Left hindlimb (tissue), 1 donor: ENCODE results near the gene SNX6.
"Not testable (repeated sequence)": the region's sequence is repeated elsewhere in the genome, so short reads cannot be mapped to it uniquely, and the experiment has no call there.

ENCODE experiments used
- DNase-seq: peaks from one replicate; pipeline ENCODE4 v3.0.0-alpha.2; 2018

The SNX6 gene

DNA sequence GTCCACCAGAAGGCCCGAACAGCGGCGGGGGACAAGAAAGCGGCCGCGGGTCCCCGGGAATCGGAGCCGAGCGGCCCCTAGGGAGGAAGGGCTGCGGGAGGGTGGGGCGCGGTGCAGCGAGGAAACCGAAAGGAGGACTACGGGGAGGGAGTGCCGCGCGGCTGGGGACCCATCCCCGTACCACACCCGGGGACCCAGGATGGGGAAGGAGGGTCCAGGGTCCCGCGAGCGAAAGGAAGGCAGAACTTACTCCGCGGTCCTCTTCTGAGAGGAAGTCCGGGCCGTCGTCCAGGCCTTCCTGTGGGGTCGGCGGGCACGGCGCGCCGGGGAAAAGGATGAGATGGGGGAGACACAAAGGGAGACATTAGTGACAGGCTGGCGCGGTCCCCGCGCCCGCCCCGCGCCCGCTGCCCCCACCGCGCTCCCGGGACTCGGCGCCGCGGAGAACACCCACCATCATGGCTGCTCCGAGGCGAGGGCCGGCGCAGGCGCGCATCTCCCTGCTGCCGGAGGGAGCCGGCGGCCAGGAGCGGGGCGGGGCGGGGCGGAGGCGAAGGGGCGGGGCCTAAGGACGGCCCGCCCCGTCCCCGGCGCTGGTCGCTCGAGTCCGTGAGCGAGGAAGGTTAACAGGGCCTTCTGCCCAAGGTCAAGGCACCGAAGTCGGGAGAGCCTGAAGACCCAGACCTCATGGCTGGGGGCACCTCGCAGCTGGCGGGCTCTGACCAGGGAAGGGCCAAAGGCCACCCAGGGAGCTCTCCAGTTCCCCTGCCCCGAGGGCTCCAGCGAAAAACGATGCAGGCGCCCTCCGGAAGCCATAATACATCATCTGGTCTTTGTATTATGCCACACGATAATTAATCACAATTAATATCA is at the start of gene SNX6:
SNX6 (minus strand) TSS at position 492 of the 873 bp plus-strand sequence; CDS start at position 460, 32 bp downstream.
- peak; percentile 89 for DNase-seq

DNA sequence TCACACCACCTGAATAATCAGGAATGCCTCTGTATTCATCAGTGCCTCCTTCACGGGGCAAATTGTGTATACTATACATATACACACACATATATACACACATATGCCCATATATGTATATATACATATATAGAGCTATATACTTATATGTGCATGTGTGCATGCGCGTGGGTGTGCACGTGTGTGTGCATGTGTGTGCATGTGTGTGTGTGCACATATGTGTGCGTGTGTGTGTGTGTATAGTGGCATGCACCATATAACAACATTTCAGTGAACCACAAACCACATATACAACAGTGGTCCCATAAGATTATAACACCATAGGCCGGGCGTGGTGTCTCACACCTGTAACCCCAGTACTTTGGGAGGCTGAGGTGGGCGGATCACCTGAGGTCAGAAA is 48.8 kb upstream of the SNX6 start:
- no peak for DNase-seq

DNA sequence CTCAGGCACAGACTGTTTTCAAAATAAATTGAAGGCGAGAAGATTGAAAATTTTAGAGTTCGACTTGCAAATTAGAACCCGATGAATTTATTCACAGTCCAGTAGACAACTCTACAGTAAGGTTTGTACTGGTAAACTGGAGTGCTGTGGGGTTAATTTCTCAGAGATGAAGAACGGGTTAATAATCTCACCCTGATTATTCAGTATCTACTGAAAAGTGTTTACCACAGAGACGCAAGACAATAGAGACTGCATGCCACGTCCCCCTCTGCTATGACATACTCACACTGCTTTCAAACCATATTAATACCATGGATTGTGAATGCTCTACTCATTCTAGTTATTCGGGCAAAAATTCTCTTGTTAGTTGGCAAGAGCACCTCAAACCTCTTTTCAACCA is 48.4 kb upstream of the SNX6 start:
- DNase-seq, result no peak

DNA sequence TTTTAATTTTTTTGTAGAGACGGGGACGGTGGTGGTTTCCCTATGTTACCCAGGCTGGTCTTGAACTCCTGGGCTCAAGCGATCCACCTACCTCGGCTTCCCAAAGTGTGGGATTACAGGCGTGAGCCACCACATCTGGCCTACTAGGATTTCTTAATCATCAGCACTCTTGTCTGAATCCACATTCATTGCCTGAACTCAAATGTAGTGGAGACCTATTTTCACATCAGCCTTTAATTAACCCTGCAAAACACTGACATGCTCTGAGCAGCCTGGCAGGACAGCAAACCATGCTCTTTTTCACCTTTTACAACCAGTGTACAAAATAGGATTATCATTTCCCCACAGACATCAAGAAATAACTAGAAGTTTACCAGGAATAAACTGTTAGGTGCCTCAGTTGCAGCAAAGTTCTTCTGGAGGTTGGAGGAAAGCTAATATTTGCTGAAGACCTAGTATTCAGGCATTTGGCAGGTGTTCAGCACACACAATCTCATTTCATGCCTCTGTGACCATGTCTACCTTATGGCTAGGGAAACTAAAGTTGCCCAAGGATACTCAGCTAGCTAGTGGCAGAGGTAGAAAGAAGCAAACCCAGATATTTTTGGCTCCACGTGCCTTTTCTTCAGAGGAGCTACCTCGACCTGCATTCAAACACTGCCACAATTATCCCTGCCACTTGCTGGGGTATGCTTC is 46.7 kb upstream of the SNX6 start:
- DNase-seq, result no peak

DNA sequence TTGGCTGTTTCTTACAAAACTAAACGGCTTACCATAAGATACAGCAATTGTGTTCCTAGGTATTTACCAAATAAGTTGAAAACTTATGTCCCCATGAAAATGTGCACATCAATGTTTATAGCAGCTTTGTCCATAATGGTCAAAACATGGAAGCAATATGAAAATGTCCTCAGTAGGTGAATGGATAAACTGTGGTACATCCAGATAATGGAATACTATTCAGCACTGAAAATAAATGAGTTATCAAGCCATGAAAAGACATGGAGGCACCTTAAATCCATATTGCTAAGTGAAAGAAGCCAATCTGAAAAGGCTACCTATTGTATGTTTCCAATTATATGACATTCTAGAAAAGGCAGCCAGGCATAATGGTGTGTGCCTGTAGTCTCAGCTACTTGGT is 43.8 kb upstream of the SNX6 start:
- DNase-seq, result no peak

DNA sequence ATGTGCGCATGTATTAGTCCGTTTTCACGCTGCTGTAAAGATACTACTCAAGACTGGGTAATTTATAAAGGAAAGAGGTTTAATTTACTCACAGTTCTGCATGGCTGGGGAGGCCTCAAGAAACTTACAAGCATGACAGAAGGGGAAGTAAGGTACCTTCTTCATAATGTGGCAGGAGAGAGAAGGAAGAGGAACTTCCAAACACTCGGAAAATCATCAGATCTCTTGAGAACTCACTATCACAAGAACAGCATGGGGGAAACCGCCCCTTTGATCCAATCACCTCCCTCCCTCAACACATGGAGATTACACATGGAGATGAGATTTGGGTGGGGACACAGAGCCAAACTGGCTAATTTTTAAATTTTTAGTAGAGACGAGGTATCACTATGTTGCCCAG is 41.8 kb upstream of the SNX6 start:
- DNase-seq, result no peak

DNA sequence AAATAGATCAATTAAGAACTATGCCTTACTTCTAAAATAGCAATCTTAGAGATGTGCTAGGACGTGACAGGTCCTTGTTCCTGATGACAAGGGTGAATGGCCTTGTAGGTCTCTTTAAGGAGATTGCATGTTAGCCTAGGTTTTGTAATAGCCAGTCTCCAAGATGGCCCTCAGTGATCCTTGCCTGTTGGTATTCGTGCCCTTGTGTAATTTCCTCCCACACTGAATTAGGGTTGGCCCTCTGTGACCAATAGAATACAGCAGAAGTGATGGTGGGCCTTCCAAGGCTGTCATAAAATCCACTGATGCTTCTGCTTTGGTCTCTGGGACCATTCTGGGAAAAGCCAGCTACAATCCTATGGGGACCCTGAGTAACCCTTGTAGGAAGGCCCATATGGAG is 38.2 kb upstream of the SNX6 start:
- DNase-seq, result no peak

DNA sequence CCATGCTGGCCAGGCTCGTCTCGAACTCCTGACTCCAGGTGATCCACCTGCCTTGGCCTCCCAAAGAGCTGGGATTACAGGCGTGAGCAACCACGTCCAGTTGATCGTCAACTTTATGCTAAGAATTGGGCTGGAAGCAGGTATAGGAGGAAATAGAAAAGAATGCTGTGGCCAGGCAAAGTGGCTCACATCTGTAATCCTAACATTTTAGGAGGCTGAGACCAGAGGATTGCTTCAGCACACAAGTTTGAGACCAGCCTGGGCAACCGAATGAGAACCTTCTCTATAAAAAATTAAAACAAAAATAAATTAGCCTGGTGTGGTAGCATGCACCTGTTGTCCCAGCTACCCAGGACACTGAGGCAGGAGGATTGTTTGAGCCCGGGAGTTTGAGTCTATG is 37.1 kb upstream of the SNX6 start:
- DNase-seq, result no peak

DNA sequence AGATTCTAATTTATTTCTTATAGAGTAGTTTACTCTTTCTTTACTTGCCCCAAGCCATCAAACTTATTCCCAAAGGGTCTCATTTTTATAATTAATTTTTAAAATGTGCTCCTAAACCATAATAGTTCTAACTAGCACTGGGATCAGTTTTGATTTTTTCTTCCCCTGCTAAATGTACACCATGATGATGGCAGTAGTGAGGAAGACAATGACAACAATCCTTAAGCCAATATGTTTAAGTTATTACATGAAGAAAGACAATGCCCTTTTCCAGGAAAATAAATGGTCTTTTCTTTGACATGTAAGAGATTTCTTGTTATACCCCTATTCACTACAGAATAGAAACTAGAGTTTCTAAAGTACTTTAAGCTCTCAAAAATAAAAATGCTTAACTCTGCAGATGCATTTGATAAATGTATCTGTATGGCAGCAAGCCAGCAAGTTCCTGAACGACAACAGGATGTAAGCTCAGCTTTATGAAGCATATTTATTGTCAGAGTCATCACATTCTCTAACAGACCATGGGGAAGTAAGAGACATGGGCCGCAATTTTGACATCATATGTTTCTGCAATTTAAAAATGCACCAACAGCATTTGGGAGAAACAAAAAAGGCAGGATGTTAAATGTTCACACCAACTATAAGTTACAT is 36.0 kb upstream of the SNX6 start:
- DNase-seq, result no peak

DNA sequence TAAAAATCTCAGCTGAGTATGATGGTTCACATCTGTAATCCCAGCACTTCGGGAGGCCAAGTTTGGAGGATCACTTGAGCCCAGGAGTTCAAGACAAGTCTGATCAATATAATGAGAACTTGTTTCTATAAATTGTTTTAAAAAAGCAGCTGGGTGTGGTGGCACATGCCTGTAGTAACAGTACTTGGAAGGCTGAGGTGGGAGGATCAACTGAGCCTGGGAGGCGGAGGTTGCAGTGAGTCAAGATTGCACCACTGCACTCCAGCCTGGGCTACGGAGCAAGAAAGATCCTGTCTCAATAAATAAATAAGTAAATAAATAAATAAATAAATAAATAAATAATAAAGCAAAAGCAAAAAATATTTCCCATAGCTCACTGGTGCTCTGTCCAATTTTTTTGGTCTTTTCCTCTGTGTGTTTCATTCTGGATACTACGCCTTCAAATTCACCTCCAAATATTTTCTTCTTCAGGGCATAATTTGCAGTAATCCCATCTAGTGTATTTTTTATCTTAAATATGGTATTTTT is 32.7 kb upstream of the SNX6 start:
- no peak for DNase-seq

DNA sequence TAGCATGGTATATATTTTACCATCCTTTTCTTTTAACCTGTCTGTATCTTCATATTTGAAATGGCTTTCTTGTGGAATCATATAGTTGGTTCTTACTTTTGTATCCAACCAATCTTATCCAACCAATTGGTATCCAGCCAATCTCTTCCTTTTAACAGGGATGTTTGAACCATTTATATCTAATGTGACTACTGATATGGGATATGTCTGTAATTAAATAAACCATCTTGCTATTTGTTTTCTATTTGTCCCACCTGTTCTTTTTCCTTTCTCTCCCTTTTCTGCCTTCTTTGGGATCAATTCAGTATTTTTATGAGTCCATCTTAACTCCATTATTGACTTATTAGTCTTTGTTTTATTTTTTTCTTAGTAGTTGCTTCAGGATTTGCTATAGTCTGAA is 30.8 kb upstream of the SNX6 start:
- DNase-seq, result no peak

DNA sequence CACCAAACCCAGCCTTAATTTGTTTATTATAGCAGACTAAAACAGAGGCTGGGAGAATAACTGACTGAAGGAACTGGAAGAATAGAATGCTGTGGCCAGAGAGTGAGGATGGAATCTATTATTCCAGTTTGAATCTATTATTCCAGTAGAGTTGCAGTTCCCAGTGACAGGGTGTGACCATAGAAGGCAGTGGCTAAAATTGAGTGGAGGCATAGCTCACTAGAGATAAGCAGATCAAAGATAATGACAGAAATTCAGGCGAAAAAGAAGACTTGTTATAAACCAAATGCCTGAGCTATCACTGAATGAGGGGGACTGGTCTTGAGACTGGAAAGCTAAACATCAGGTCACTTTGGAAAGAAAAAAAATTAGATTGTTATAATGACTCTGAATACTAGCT is 26.0 kb upstream of the SNX6 start:
- no peak for DNase-seq

DNA sequence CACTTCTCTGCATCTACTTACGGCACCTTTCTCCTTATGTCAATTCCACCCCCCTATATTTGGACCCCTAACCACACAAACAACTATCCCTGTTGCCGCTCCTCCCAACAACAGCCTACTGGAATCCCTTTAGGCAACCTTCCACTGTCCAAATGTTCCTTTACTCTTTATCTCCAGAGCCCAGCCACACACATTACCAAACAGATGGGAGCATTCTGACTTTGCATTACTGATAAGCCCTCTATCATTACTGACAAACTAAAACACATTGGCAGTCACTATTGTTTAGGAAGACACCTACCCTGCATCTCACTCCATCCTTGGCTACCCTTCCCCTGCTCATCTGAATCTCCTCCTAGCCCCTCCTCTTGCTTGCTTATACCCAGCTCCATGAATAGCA is 23.1 kb upstream of the SNX6 start:
- not testable (repeated sequence) for DNase-seq

DNA sequence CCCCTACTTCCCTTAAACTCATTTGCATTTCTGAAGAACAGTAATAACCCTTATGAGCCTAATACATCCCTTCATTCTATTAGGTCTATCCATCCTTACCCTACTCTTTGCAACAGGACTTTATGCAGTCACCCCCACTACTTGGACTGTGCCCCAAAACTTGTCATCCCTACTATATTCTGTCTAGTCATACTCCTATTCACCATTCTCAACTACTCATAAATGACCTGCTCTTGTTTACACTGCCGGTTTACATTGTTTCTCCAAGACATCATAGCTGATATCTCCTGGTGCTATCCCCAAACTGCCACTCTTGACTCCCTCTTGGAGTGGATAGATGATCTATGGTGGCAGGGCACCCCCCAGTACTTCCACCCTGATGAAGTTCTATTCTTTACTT is 22.4 kb upstream of the SNX6 start:
- not testable (repeated sequence) for DNase-seq

DNA sequence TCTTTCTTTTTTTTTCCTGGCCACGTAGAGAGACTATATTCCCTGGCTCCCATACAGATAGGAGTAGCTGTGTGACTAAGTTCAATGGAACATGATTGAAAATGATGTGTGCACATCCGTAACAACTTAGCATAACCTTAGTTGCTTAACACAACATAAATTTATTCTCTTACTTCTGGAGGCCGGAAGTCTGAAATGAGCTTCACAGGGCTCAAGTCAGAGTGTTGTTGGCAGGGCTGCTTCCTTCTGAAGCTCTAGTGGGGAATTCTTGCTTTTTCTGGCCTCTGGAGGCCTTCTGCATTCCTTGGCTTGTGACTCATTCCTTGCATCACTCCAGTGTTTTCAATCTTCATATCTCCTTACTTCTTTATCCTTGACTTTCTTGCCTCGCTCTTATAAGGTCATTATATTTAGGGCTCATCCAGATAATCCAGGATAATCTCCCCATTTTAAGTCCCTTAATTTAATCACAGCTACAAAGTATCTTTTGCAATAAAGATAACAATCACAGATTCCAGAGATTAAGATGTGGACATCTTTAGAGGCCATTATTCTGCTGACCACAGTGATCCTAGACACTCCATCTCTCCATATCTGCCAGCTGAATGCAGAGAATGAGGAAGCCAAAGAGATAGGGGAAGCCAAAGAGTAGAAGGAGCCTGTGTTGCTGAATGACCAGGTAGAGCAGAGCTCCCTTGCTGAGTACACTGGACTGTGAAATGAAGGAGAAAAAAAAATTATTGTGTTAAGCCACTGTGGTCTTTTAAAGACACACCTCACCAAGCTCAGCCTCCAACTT is 21.0 kb upstream of the SNX6 start:
- DNase-seq, result no peak

DNA sequence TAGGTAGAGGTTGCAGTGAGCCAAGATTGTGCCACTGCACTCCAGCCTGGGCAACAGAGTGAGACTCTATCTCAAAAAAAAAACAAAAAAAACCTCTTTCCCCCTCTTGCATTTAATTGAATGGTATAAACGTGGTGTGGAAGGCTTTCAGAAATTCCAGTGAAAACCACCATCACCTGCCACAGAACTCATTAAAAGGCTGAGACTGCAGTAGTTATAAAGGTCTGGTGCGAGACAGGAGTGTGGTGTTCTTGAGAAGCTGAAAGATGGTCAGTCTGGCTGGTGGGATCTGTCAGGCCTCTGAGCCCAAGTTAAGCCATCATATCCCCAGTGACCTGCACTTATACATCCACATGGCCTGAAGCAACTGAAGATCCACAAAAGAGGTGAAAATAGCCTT is 20.1 kb upstream of the SNX6 start:
- DNase-seq, result not testable (repeated sequence)

DNA sequence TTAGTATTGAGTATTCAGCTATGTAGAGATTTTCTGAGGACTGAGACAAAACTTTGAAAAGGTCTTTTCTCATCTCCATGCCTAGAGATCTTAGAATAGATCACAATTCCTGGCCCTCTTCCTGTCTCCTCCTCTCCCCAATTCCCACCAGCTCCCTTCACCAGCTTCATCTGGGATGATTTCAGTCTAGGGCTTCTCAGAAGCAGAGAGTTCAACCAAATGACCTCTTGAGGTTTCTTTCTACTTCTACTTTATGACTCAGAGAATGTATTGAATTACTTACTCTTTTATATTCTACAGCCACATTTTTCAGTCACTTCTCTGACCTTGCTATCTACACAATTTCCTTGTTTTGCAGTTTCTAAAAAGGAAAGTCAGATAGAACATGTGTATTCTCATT is 19.4 kb upstream of the SNX6 start:
- no peak for DNase-seq

DNA sequence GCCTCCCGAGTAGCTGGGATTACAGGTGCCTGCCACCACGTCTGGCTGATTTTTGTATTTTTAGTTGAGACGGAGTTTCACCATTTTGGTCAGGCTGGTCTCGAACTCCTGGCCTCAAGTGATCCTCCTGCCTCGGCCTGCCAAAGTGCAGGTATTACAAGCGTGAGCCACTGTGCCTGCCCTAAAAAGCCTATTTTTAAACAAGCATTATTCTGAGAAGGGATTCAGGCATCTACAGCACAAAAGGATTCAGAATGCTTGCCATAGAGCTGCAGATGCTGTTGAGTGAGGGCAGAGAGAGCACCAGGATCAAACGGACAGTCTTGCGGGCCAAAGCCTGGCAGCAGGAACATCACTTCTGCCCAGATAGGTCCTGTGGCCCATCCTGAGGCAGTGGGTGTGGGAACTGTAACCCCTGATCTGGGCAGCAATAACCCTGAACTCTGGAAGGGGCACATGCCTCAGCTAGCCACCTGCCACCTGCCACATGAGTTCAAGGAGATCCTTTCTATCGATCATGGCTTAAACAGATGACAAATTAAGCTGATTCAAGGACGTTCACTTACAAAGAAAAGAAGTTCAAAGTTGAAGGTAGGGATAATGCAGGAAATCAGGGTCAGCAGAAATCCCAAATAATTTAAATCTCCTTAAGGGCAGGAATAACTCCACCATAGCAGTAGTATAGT is 16.8 kb upstream of the SNX6 start:
- DNase-seq, result no peak

DNA sequence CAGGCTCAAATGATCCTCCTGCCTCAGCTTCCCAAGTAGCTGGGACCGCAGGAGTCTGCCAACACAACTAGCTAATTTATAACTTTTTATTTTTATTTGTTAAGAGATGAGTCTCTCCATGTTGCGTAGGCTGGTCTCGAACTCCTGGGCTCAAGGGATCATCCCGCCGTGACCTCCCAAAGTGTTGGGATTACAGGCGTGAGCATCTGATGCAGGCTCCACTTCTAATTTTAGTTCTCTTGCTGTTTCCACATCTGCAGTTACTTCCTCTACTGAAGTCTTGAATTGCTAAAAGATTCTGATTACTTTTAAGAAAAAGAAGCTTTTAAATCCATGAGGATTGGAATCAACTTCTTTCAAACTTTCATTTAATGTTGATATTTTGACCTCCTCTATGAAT is 13.4 kb upstream of the SNX6 start:
- DNase-seq, result no peak

DNA sequence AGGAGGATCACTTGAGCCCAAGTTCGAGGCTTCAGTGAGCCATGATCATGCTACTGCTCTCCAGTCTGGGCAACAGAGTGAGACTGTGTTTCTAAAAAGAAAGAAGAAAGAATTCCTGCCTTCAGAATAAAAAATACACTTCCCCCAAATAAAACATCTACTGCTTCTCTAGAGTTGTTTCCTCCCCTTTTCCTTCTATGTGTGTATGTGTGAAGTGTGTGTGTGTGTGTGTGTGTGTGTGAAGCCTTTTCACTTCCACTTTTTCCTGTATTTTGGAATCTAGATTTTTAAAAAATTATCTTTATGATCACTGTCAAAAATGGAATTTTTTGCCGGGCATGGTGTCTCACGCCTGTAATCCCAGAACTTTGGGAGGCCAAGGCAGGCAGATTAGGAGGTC is 12.6 kb upstream of the SNX6 start:
- DNase-seq, result no peak

DNA sequence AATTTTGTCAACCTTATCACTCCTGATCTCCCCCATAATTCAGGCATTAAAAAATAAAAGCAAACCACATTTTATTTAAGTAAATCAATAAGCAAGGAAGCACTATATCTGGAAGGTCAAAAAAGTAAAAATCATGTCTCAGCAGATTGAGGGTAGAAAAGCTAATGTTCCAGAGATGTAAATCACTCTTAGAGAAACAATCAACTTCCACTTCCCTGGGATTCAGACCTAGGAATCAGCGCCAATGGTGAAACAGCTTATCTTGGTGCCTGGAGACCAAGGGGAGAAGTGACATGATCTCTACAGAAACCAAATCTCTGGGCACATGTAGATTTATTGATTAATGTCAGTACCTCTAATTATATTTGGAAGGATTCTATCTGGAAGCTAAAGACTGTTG is 10.9 kb upstream of the SNX6 start:
- no peak for DNase-seq

DNA sequence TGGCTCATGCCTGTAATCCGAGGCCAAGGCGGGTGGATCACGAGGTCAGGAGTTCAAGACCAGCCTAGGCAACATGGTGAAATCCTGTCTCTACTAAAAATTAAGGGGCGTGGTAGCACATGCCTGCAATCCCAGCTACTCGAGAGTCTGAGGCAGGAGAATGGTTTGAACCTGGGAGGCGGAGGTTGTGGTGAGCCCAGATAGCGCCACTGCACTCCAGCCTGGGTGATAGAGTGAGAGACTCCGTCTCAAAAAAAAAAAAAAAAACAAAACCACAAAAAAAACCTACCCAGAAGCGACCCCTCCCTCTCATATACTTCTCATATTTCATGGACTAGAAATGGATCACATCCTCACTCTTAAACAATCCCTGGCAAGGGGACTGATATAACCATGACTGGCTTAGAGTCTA is 4.4 kb upstream of the SNX6 start:
- not testable (repeated sequence) for DNase-seq
